Hematopoietic multipotent progenitor cell treated with erythropoietin and hydrocortisone succinate and interleukin-3 and kit ligand, for 15 days (in vitro differentiated cells): Measurements from ENCODE around the gene KLF9.
"Not testable (repeated sequence)": the region's sequence is repeated elsewhere in the genome, so short reads cannot be mapped to it uniquely, and the experiment has no call there.

Experiments
- DNase-seq: peaks from one replicate; pipeline ENCODE4 v3.0.0-alpha.2; 2015; ENCODE audit warnings: low spot score

Gene KLF9

GRCh38 chr9:70403618-70404025 lies 10.8 kb downstream of the KLF9 start:
- no peak for DNase-seq

GRCh38 chr9:70403166-70403565 lies 11.3 kb downstream of the KLF9 start:
- DNase-seq, result no peak

GRCh38 chr9:70402213-70402612 lies 12.2 kb downstream of the KLF9 start:
- DNase-seq, result no peak

- not testable (repeated sequence) for DNase-seq
Observed at GRCh38 chr9:70401241-70401640, 13.2 kb downstream of the KLF9 start.

- DNase-seq, result no peak
Observed at GRCh38 chr9:70400107-70400892, 14.2 kb downstream of the KLF9 start.

- no peak for DNase-seq
Observed at GRCh38 chr9:70399141-70399540, 15.3 kb downstream of the KLF9 start.

GRCh38 chr9:70398145-70398556 lies 16.3 kb downstream of the KLF9 start:
- DNase-seq, result no peak

GRCh38 chr9:70395652-70396051 lies 18.8 kb downstream of the KLF9 start:
- no peak for DNase-seq

- DNase-seq, result no peak
Observed at GRCh38 chr9:70392850-70393249, 21.6 kb downstream of the KLF9 start.

GRCh38 chr9:70392189-70392588 lies 22.3 kb downstream of the KLF9 start:
- DNase-seq, result peak; percentile 33

- DNase-seq, result no peak
Observed at GRCh38 chr9:70390933-70391341, 23.5 kb downstream of the KLF9 start.

- DNase-seq, result no peak
Observed at GRCh38 chr9:70389621-70390266, 24.7 kb downstream of the KLF9 start.

GRCh38 chr9:70389188-70389587 lies 25.3 kb downstream of the KLF9 start:
- DNase-seq, result no peak

GRCh38 chr9:70387663-70388062 lies 26.8 kb downstream of the KLF9 start:
- no peak for DNase-seq

GRCh38 chr9:70385426-70385825 lies 29.0 kb downstream of the KLF9 start:
- DNase-seq, result no peak

GRCh38 chr9:70382709-70383605 lies 31.5 kb downstream of the KLF9 start:
- DNase-seq, result no peak

- no peak for DNase-seq
Observed at GRCh38 chr9:70382046-70382708, 32.3 kb downstream of the KLF9 start.

GRCh38 chr9:70374962-70375618 lies 39.4 kb downstream of the KLF9 start:
- DNase-seq, result no peak

- no peak for DNase-seq
Observed at GRCh38 chr9:70367305-70367930, 47.0 kb downstream of the KLF9 start.

- DNase-seq, result no peak
Observed at GRCh38 chr9:70363760-70364159, 50.7 kb downstream of the KLF9 start.

GRCh38 chr9:70362952-70363351 lies 51.5 kb downstream of the KLF9 start:
- no peak for DNase-seq
